HepG2 (cell line): ENCODE data around the gene MYO3B. TPM values are rescaled to one million over a fixed set of nuclear protein-coding genes. Genes with fewer than 3 reads are reported as not detected.

Source experiments
- ARNT2 ChIP-seq: sonication (generic); formaldehyde crosslinking; IDR thresholded peaks from 2 replicates; pipeline ENCODE4 v1.8.0; 2022; ENCODE audit warnings: mild to moderate bottlenecking, low read depth, missing genetic modification reagents, moderate library complexity
- CC2D1A ChIP-seq: sonication (generic); formaldehyde crosslinking; IDR thresholded peaks from 2 replicates; pipeline ENCODE4 v1.8.1; 2023; ENCODE audit warnings: mild to moderate bottlenecking, missing genetic modification reagents
- CSRNP2 ChIP-seq: sonication (generic); formaldehyde crosslinking; conservative IDR thresholded peaks from 2 replicates; pipeline ENCODE4 v1.8.0; 2022; ENCODE audit warnings: low read depth, missing genetic modification reagents
- DNMT1 ChIP-seq: sonication (generic); formaldehyde crosslinking; IDR thresholded peaks from 2 replicates; pipeline ENCODE4 v1.5.1; 2020; ENCODE audit warnings: mild to moderate bottlenecking, missing genetic modification reagents
- FLYWCH1 ChIP-seq: sonication (generic); formaldehyde crosslinking; IDR thresholded peaks from 2 replicates; pipeline ENCODE4 v1.8.1; 2023; ENCODE audit warnings: mild to moderate bottlenecking, missing genetic modification reagents
- PAF1 ChIP-seq: IDR thresholded peaks from 2 replicates; pipeline ENCODE4 v1.6.1; 2016; ENCODE audit warnings: missing genetic modification reagents, missing compliant biosample characterization
- PHF20 ChIP-seq: sonication (generic); formaldehyde crosslinking; IDR thresholded peaks from 2 replicates; pipeline ENCODE4 v1.5.0; 2020; ENCODE audit warnings: mild to moderate bottlenecking, missing genetic modification reagents
- PHF21A ChIP-seq: sonication (generic); formaldehyde crosslinking; IDR thresholded peaks from 2 replicates; pipeline ENCODE4 v1.5.0; 2020; ENCODE audit warnings: mild to moderate bottlenecking, missing genetic modification reagents
- ZC3H13 ChIP-seq: sonication (generic); formaldehyde crosslinking; IDR thresholded peaks from 2 replicates; pipeline ENCODE4 v1.8.1; 2023; ENCODE audit warnings: mild to moderate bottlenecking, missing genetic modification reagents, moderate library complexity
- ZC3H4 ChIP-seq: sonication (generic); formaldehyde crosslinking; IDR thresholded peaks from 2 replicates; pipeline ENCODE4 v1.4.0; 2020; ENCODE audit warnings: missing genetic modification reagents, borderline replicate concordance
- ZMYM2 ChIP-seq: sonication (generic); formaldehyde crosslinking; IDR thresholded peaks from 2 replicates; pipeline ENCODE4 v1.8.0; 2022; ENCODE audit warnings: mild to moderate bottlenecking, missing genetic modification reagents
- ZNF646 ChIP-seq: sonication (generic); formaldehyde crosslinking; IDR thresholded peaks from 2 replicates; pipeline ENCODE4 v1.9.0; 2021; ENCODE audit warnings: mild to moderate bottlenecking, missing genetic modification reagents
- polyA plus RNA-seq, 8 experiments: library from polyadenylated mRNA; depleted of rRNA in 3 of 8; stranded (reverse) in 7 of 8; unstranded in 1 of 8; fragments of >200 nt; fragmentation: Illumina TruSeq in 4 of 8; extraction: Trizol in 4 of 8; gene quantifications; 2 replicates each; pipeline versions ENCODE4 v1.2.1 to v1.2.3, GENCODE V29; 2011 to 2016; ENCODE audit warnings: low read depth in 4 of 8, missing spikeins in 1 of 8, mixed read lengths in 1 of 8; ENCODE audit not compliant: insufficient read depth in 1 of 8
- total RNA-seq, 5 experiments: library from RNA; depleted of rRNA; stranded (reverse); fragments of >200 nt; fragmentation: Illumina TruSeq; extraction: Trizol; gene quantifications; 2 replicates each; pipeline ENCODE4 v1.2.3, GENCODE V29; 2016; ENCODE audit warnings: low read depth in 1 of 5

MYO3B gene
- total and polyA plus RNA-seq, 2 of the 13 experiments (the other 11 are each of a cell fraction or from before 2014, with no cell fraction given), result 0.01 TPM; not detected in 1

DNA sequence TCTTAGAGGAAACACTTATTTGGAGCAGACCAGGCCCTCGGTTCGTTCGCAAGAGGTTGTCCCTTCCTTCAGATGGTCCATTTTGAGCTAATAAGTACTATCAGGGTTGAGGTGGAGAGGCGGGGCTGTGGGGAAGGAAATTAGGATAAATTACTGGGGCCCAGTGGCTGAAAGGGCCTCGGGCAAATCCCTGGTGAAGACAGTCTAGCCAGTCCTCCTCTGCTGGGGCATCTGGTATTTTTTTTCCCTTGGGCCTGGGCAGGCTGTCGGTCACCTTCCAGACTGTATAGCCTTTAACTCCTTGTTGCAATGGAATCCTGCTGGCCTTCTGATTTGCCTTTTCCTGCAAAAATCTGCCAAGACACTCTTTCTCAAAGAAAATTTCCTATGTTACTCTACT is 1.7 kb upstream of the MYO3B start (continued):
- TF ChIP-seq FLYWCH1 (CRISPR knock-in tag) (no peak), ARNT2 (no peak), ZC3H4 (CRISPR knock-in tag) (no peak), PHF21A (CRISPR knock-in tag) (no peak), CC2D1A (CRISPR knock-in tag) (no peak), CSRNP2 (CRISPR knock-in tag) (no peak), ZNF646 (CRISPR knock-in tag) (no peak), PHF20 (CRISPR knock-in tag) (no peak), DNMT1 (CRISPR knock-in tag) (no peak), ZC3H13 (CRISPR knock-in tag) (no peak), PAF1 (no peak), ZMYM2 (CRISPR knock-in tag) (no peak)
